ENCODE results near the gene CCDC87.
"Not testable (repeated sequence)": the region's sequence is repeated elsewhere in the genome, so short reads cannot be mapped to it uniquely, and the experiment has no call there.

Gene CCDC87

DNA sequence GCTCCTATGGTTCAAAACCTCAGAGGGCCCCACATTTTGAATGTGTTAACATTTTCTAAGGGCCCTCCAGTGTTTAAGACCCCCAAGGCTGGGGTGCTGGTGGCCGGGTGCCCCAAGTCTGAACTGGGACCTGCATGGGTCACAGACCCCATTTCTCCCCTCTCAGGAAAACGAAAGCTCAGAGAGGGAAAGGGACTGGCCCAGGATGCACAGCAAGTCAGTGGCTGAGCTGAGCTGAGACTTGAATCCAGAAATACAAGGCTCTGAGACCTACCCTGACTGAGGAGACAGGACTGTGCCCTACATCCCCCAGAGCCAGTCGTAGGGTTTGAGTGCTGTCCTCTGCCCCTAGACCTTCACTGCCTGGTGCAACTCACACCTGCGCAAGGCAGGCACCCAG, 42.0 kb downstream of the CCDC87 start:
- no peaks in the 10 kb centered on the region for H3K36me3 ChIP-seq (ENCODE audit: control insufficient read depth, insufficient read depth, low read length)
- H3K4me1 ChIP-seq (ENCODE audit: control insufficient read depth, insufficient read depth, low read length, poor library complexity, severe bottlenecking): no peaks in the 10 kb centered on the region
- H3K4me3 ChIP-seq (ENCODE audit: extremely low read depth, insufficient read depth, low read length, poor library complexity, severe bottlenecking): no peak overlapping the region
- H3K9me3 ChIP-seq (ENCODE audit: control insufficient read depth, low read length): no peaks in the 10 kb centered on the region
- H3K27ac ChIP-seq (ENCODE audit: low read depth, low read length, severe bottlenecking): no peak overlapping the region
- WGBS, 2 experiments (ENCODE audit: insufficient coverage in 2 of 2): 86% methylated on average over 3 of the region's 4 CpGs

DNA sequence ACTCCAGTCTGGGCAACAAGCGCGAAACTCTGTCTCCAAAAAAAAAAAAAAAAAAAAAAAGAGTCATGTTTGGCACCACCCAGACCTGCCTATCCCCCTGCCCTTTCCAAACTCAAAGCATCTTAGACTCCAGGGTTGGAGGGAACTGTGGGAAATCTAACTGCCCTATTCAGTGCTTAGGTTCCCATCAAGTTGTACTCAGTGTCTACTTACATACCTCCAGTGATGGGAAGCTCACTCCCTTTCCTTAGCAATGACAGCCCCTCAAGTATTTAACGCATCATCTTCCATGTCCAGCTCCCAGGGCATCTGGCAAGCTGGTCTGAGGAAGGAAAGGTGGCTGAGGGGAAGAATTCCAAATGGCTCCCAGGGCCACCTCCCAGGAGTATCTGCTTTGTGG, 43.2 kb downstream of the CCDC87 start:
- H3K9me3 ChIP-seq (ENCODE audit: control insufficient read depth, low read length): no peaks in the 10 kb centered on the region
- H3K4me1 ChIP-seq (ENCODE audit: control insufficient read depth, insufficient read depth, low read length, poor library complexity, severe bottlenecking): peaks cover 4% of the 10 kb centered on the region
- H3K4me3 ChIP-seq (ENCODE audit: extremely low read depth, insufficient read depth, low read length, poor library complexity, severe bottlenecking): no peak overlapping the region
- WGBS, 2 experiments (ENCODE audit: insufficient coverage in 2 of 2): 100% methylated on average over 1 of the region's 3 CpGs; no CpG with 5 or more reads in 1 of the 2 experiments
- no peaks in the 10 kb centered on the region for H3K36me3 ChIP-seq (ENCODE audit: control insufficient read depth, insufficient read depth, low read length)
- no peak overlapping the region for H3K27ac ChIP-seq (ENCODE audit: low read depth, low read length, severe bottlenecking)

DNA sequence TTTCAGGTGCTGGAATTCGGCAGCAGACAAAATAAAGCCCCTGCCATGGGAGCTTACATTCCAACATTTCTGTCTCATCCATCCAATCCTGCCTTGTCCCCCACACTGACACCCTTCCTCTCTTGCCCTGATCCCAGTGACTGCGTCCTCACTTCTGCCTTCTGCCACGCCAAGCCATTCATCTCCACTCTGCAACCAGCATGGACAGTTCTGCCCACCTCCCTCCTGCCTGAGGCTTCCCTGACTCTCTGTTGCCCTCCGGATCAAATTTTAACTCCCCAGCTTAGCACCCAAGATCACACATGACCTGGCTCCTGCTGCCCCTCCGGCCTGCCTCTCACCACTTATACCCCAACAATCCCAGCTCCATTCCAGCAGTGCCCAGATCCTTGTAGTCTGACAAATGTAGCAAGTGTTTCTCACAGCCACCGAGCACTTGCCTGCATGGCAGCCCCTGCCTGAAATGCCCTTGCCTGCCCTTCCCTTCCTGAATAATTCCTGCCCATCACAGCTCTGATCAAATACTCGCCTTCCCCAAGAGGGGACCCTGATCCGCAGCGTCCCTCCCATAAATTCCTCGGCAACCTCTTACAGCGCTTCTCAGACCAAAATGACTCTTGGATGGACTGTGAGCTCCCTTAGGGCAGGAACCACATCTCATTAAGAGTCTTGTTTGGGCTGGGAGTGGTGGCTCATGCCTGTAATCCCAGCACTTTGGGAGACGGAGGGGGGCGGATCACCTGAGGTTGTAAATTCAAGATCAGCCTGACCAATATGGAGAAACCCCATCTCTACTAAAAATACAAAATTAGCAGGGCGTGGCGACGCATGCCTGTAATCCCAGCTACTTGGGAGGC, 43.9 kb downstream of the CCDC87 start:
- H3K9me3 ChIP-seq (ENCODE audit: control insufficient read depth, low read length): no peaks in the 10 kb centered on the region
- no peak overlapping the region for H3K27ac ChIP-seq (ENCODE audit: low read depth, low read length, severe bottlenecking)
- H3K4me1 ChIP-seq (ENCODE audit: control insufficient read depth, insufficient read depth, low read length, poor library complexity, severe bottlenecking): peaks cover 4% of the 10 kb centered on the region
- H3K36me3 ChIP-seq (ENCODE audit: control insufficient read depth, insufficient read depth, low read length): no peaks in the 10 kb centered on the region
- H3K4me3 ChIP-seq (ENCODE audit: extremely low read depth, insufficient read depth, low read length, poor library complexity, severe bottlenecking): no peak overlapping the region
- WGBS, 2 experiments (ENCODE audit: insufficient coverage in 2 of 2): 72 to 81% methylated on average over 10 of the region's 16 CpGs

DNA sequence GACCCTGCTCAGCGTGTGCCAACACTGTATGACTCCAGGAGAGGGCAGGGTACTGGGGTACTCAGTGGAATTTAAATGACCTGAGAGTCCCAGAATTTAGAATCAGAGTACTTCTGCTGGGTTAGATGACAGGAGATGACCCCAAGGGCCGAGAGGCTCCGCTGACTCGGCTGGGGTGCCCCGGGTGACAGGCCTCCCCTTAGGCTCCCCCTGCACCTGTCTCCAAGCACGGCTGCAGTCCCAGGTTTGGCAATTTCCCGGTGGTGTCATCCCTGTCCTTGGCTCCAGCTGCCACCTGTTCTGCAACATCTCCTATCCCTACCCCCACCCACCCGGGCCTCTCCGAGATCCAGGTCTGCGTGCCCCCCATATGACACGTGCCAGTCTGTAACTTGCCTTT, 44.8 kb downstream of the CCDC87 start:
- WGBS, 2 experiments (ENCODE audit: insufficient coverage in 2 of 2): 80 to 82% methylated on average over 11 of the region's 11 CpGs
- no peak overlapping the region for H3K27ac ChIP-seq (ENCODE audit: low read depth, low read length, severe bottlenecking)
- no peak overlapping the region for H3K4me3 ChIP-seq (ENCODE audit: extremely low read depth, insufficient read depth, low read length, poor library complexity, severe bottlenecking)
- H3K9me3 ChIP-seq (ENCODE audit: control insufficient read depth, low read length): no peaks in the 10 kb centered on the region
- no peaks in the 10 kb centered on the region for H3K36me3 ChIP-seq (ENCODE audit: control insufficient read depth, insufficient read depth, low read length)
- peaks cover 4% of the 10 kb centered on the region for H3K4me1 ChIP-seq (ENCODE audit: control insufficient read depth, insufficient read depth, low read length, poor library complexity, severe bottlenecking)

DNA sequence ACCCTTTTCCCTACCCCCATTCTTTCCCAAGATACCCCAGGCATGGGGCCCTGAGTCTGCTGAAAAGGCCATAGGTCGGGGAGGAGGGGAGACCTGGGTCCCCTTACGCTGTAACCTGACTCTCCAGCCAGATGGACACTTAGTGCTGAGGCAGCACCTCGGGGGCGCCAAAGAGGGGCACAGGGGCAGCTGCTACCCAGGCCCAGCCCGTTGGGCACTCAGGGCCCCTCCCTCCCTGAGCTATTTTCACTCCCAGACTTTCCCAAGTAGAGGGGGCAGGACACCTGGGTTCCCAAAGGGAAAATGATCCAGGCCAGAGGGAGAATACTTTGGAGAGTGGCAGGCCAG, 45.2 kb downstream of the CCDC87 start:
- WGBS, 2 experiments (ENCODE audit: insufficient coverage in 2 of 2): 19 to 30% methylated on average over 3 of the region's 5 CpGs
- Histone ChIP-seq H3K36me3 (ENCODE audit: control insufficient read depth, insufficient read depth, low read length) (no peaks in the 10 kb centered on the region), H3K9me3 (ENCODE audit: control insufficient read depth, low read length) (no peaks in the 10 kb centered on the region), H3K4me1 (ENCODE audit: control insufficient read depth, insufficient read depth, low read length, poor library complexity, severe bottlenecking) (peaks cover 4% of the 10 kb centered on the region), H3K4me3 (ENCODE audit: extremely low read depth, insufficient read depth, low read length, poor library complexity, severe bottlenecking) (no peak overlapping the region), H3K27ac (ENCODE audit: low read depth, low read length, severe bottlenecking) (no peak overlapping the region)

DNA sequence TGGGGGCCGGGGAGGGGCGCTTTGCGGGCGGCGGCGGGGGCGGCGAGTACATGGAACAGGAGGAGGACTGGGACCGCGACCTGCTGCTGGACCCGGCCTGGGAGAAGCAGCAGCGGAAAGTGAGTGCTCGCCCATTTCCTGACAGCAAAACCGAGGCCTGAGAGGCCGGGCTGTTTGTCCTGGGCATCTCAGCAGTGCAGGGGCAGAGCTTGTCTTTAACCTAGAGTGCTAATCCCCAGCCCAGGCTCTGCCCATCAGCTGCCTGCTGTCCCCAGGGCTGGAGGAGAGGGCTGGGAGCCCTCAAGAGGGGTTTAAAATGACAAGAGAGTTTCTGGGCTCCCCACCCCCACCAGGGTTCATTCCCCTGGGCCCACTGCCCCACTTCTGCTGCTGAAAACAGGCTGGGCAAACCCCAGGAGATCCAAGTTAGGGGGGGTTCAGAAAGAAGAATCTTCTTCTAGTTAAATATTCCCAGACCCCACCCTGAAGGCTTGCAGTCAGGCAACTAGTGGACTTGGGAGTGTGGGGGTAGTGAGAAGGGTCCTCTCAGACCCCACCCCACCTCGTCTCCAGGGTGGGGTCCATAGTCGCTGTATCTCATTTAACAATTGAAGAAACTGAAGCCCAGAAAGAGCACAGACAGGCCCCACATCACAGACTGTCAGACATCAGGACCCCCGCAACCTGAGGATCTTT, 45.7 kb downstream of the CCDC87 start:
- peak overlapping the region; percentile 77 for H3K4me3 ChIP-seq (ENCODE audit: extremely low read depth, insufficient read depth, low read length, poor library complexity, severe bottlenecking)

DNA sequence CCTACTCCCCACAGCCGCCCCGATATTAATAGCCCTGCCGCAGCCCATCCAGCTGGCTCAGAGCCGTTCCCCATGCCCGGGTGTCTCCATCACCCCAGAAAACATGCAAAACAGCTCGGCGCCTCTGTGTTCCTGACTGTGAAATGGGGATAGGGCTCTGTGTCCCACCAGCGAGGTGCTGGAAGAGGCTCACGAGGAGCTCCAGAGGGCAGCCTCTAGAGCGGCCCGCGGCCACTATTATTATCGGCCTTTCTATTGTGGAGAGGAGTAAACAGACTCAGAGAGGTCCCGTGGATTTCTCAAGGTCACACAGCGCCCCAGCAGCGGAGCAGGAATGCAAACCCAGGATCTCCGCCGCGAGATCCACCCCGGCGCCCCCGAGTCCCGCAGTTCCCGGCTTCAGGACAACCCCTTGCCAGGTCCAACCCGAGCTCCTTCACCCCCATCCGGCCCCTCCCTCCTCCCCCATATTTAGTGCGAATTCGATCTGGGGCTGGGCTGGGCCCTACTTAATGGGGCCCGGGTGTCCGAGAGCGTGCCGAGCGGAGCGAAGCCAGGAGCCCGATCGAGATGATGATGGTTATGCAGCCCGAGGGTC, 46.4 kb downstream of the CCDC87 start, which contains the start of gene ACTN3:
Gene ACTN3, plus strand, starts transcription at position 536 of the 598 bp plus-strand sequence. Its CDS starts 35 bp downstream, at position 571.
- WGBS, 2 experiments (ENCODE audit: insufficient coverage in 2 of 2): 7% methylated on average over 24 to 29 of the region's 37 CpGs
- Histone ChIP-seq H3K4me3 (ENCODE audit: extremely low read depth, insufficient read depth, low read length, poor library complexity, severe bottlenecking) (peak within 1 kb of the TSS; percentile 77), H3K4me1 (ENCODE audit: control insufficient read depth, insufficient read depth, low read length, poor library complexity, severe bottlenecking) (peaks cover 4% of the 10 kb centered on the region), H3K9me3 (ENCODE audit: control insufficient read depth, low read length) (no peaks in the 10 kb centered on the region), H3K27ac (ENCODE audit: low read depth, low read length, severe bottlenecking) (peak within 1 kb of the TSS; percentile 59), H3K36me3 (ENCODE audit: control insufficient read depth, insufficient read depth, low read length) (peaks cover 9% of the 10 kb centered on the region)

More for the DNA sequence above, 45.7 kb downstream of the CCDC87 start:
- H3K4me1 ChIP-seq (ENCODE audit: control insufficient read depth, insufficient read depth, low read length, poor library complexity, severe bottlenecking): peaks cover 4% of the 10 kb centered on the region
- H3K9me3 ChIP-seq (ENCODE audit: control insufficient read depth, low read length): no peaks in the 10 kb centered on the region
- peaks cover 2% of the 10 kb centered on the region for H3K36me3 ChIP-seq (ENCODE audit: control insufficient read depth, insufficient read depth, low read length)
- H3K27ac ChIP-seq (ENCODE audit: low read depth, low read length, severe bottlenecking): peak overlapping the region; percentile 16
- WGBS, 2 experiments (ENCODE audit: insufficient coverage in 2 of 2): 20 to 43% methylated on average over 15 to 17 of the region's 18 CpGs

DNA sequence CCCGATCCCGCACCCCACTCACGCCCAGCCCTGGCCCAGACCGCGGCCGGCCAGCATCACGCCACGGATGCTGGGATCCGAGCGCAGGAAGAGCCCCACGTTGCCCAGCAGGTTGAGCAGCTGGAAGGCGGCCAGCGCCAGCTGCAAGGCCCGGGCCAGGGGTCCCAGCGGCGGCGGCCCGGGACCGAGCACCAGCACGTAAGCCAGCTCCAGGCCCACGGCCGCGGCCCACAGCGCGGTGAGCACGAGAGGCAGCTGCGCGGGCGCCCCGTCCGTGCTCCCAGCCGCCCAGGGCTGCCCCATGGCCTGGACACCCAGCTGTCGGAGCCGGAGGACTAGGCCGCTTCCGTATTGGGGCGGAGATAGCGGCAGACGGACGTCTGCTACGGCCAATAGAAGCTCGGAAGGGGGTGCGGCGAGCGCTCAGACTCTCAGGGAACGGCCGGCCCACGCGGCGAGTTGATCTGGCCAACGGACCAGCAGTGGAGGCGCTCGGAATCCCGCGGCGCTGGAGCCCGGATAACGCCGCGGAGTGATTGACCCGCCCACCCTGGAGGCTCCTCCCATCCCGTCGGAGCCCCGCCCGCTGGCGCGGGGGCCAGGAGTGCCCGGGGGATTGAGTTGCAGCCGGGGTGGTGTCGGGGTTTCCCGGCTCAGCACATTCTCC, 47.0 kb downstream of the CCDC87 start, which contains the start of gene ZDHHC24:
Gene ZDHHC24, minus strand, starts transcription at position 348 of the 667 bp plus-strand sequence. Its CDS starts 45 bp downstream, at position 303.
- 0 to 1% methylated on average over 54 to 67 of the region's 71 CpGs for WGBS, 2 experiments (ENCODE audit: insufficient coverage in 2 of 2)
- peak within 1 kb of the TSS; percentile 59 for H3K27ac ChIP-seq (ENCODE audit: low read depth, low read length, severe bottlenecking)
- H3K4me1 ChIP-seq (ENCODE audit: control insufficient read depth, insufficient read depth, low read length, poor library complexity, severe bottlenecking): peaks cover 4% of the 10 kb centered on the region
- H3K9me3 ChIP-seq (ENCODE audit: control insufficient read depth, low read length): no peaks in the 10 kb centered on the region
- peak within 1 kb of the TSS; percentile 77 for H3K4me3 ChIP-seq (ENCODE audit: extremely low read depth, insufficient read depth, low read length, poor library complexity, severe bottlenecking)
- peaks cover 9% of the 10 kb centered on the region for H3K36me3 ChIP-seq (ENCODE audit: control insufficient read depth, insufficient read depth, low read length)

DNA sequence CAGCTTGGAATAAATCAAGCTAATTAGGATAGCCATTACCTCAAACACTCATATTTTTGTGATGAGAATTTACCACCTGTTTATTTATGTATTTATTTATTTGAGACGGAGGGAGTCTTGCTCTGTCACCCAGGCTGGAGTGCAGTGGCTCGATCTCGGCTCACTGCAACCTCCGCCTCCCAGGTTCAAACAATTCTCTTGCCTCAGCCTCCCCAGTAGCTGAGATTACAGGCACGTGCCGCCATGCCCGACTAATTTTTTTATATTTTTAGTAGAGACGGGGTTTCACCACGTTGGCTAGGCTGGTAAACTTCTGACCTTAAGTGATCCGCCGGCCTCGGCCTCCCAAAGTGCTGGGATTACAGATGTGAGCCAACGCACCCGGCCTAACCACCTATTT, 47.9 kb downstream of the CCDC87 start:
- whole genome bisulfite sequencing, 2 experiments (ENCODE audit: insufficient coverage in 2 of 2): 90 to 94% methylated on average over 12 to 13 of the region's 14 CpGs
- H3K27ac ChIP-seq (ENCODE audit: low read depth, low read length, severe bottlenecking); H3K36me3 ChIP-seq (ENCODE audit: control insufficient read depth, insufficient read depth, low read length); H3K9me3 ChIP-seq (ENCODE audit: control insufficient read depth, low read length); H3K4me1 ChIP-seq (ENCODE audit: control insufficient read depth, insufficient read depth, low read length, poor library complexity, severe bottlenecking): not testable (repeated sequence)
- peak overlapping the region; percentile 77 for H3K4me3 ChIP-seq (ENCODE audit: extremely low read depth, insufficient read depth, low read length, poor library complexity, severe bottlenecking)

Measured in mesodermal cell (in vitro differentiated cells).